WTC11 (cell line): ENCODE data around the gene SYNGR3. TPM values are rescaled to one million over a fixed set of nuclear protein-coding genes. Genes with fewer than 3 reads are reported as not detected.

Experiments
- ATAC-seq: fragments of 200-7000 bp; cut with Tn5 transposase; 2 replicates; pipeline ENCODE4 v1.10.0; 2021; ENCODE audit warnings: mild to moderate bottlenecking, moderate library complexity
- CTCF ChIA-PET: fragments of 300-600 bp; sonication (Branson Sonifier 250); formaldehyde crosslinking; loops from one replicate; lab custom pipeline; 2021; ENCODE audit warnings: antibody characterized with exemption; lab: Charles Lee
- POLR2A ChIA-PET: fragments of 350-600 bp; sonication (Branson Sonifier 250); formaldehyde crosslinking; loops from one replicate; lab custom pipeline; 2021; ENCODE audit warnings: antibody characterized with exemption; lab: Charles Lee
- DNase-seq: peaks from one replicate; pipeline ENCODE4 v3.0.0; 2021; ENCODE audit warnings: low spot score
- H3K27ac Mint-ChIP-seq: 2 replicates; pipeline ENCODE4 v1.8.0; 2021; ENCODE audit warnings: mixed read lengths
- H3K27me3 Mint-ChIP-seq: 2 replicates; pipeline ENCODE4 v1.8.0; 2021; ENCODE audit warnings: low read depth, mild to moderate bottlenecking, moderate library complexity, mixed read lengths
- H3K36me3 Mint-ChIP-seq: 2 replicates; pipeline ENCODE4 v1.8.0; 2021; ENCODE audit warnings: mixed read lengths
- H3K4me1 Mint-ChIP-seq: 2 replicates; pipeline ENCODE4 v1.8.0; 2022; ENCODE audit warnings: mixed read lengths
- H3K4me3 Mint-ChIP-seq: 2 replicates; pipeline ENCODE4 v1.8.0; 2021; ENCODE audit warnings: mild to moderate bottlenecking, moderate library complexity, mixed read lengths
- H3K9me3 Mint-ChIP-seq: 2 replicates; pipeline ENCODE4 v1.8.0; 2021; ENCODE audit warnings: mixed read lengths
- ATF6 ChIP-seq: sonication (generic); formaldehyde crosslinking; IDR thresholded peaks from 2 replicates; pipeline ENCODE4 v1.8.1; 2023; ENCODE audit warnings: mild to moderate bottlenecking, missing genetic modification reagents
- CTCF ChIP-seq: fragments of 200-600 bp; IDR thresholded peaks from 2 replicates; pipeline ENCODE4 v1.8.0; 2022; ENCODE audit warnings: antibody characterized with exemption
- E2F4 ChIP-seq: sonication (generic); formaldehyde crosslinking; IDR thresholded peaks from 2 replicates; pipeline ENCODE4 v1.8.1; 2022; ENCODE audit warnings: low read depth, mild to moderate bottlenecking, moderate library complexity, missing genetic modification reagents, borderline replicate concordance
- FOXP4 ChIP-seq: sonication (generic); formaldehyde crosslinking; IDR thresholded peaks from 2 replicates; pipeline ENCODE4 v1.8.0; 2022; ENCODE audit warnings: mild to moderate bottlenecking, missing genetic modification reagents
- GABPB1 ChIP-seq: sonication (generic); formaldehyde crosslinking; IDR thresholded peaks from 2 replicates; pipeline ENCODE4 v1.8.1; 2023; ENCODE audit warnings: mild to moderate bottlenecking, missing genetic modification reagents
- HMGXB4 ChIP-seq: sonication (generic); formaldehyde crosslinking; IDR thresholded peaks from 2 replicates; pipeline ENCODE4 v1.8.1; 2023; ENCODE audit warnings: mild to moderate bottlenecking, moderate library complexity, missing genetic modification reagents
- KAT7 ChIP-seq: sonication (generic); formaldehyde crosslinking; IDR thresholded peaks from 2 replicates; pipeline ENCODE4 v1.8.1; 2023; ENCODE audit warnings: missing genetic modification reagents, mild to moderate bottlenecking, borderline replicate concordance
- PRDM15 ChIP-seq: sonication (generic); formaldehyde crosslinking; IDR thresholded peaks from 2 replicates; pipeline ENCODE4 v1.8.0; 2022; ENCODE audit warnings: missing genetic modification reagents
- SP1 ChIP-seq: sonication (generic); formaldehyde crosslinking; conservative IDR thresholded peaks from 2 replicates; pipeline ENCODE4 v1.8.1; 2022; ENCODE audit warnings: missing genetic modification reagents
- TEAD4 ChIP-seq: sonication (generic); formaldehyde crosslinking; IDR thresholded peaks from 2 replicates; pipeline ENCODE4 v1.8.0; 2022; ENCODE audit warnings: mild to moderate bottlenecking, missing genetic modification reagents
- ZNF219 ChIP-seq: sonication (generic); formaldehyde crosslinking; IDR thresholded peaks from 2 replicates; pipeline ENCODE4 v1.8.0; 2023; ENCODE audit warnings: missing genetic modification reagents, mild to moderate bottlenecking, borderline replicate concordance
- ZNF423 ChIP-seq: fragments of 250-450 bp; sonication (Bioruptor Pico); IDR thresholded peaks from 2 replicates; pipeline ENCODE4 v2.1.2; 2022; ENCODE audit warnings: mild to moderate bottlenecking, moderate library complexity
- total RNA-seq: library from RNA; stranded (reverse); gene quantifications from 3 replicates; pipeline ENCODE4 v1.2.3, GENCODE V29; 2021

The SYNGR3 gene
- total RNA-seq, 1 experiment from 2014 or later: 41.5 TPM

GRCh38 chr16:2016407-2016922 lies 26.7 kb downstream of the SYNGR3 start:
- peaks cover 53% of the 10 kb centered on the region for H3K27me3 Mint-ChIP-seq
- H3K27ac Mint-ChIP-seq: no peak overlapping the region
- CTCF ChIA-PET: interaction anchor here (0.5 to 6.5 kb wide), 37 partner anchors 9 to 1828 kb away, joined by 3 to 82 read pairs (median 4); partner anchors contain the start of genes NOXO1, NTHL1, PKD1 and TBL3
- peaks cover 2% of the 10 kb centered on the region; the same call in 1 of the 2 replicates for H3K4me1 Mint-ChIP-seq
- no peaks in the 10 kb centered on the region for H3K9me3 Mint-ChIP-seq
- TF ChIP-seq GABPB1 (CRISPR knock-in tag) (peak; percentile 15; the same call in 1 of the 2 replicates), E2F4 (CRISPR knock-in tag) (no peak), CTCF (peak; percentile 60; the same call in 1 of the 2 replicates), ZNF423 (CRISPR knock-in tag) (peak; percentile 76)
- no peaks in the 10 kb centered on the region for H3K36me3 Mint-ChIP-seq
- no peak overlapping the region for H3K4me3 Mint-ChIP-seq
- DNase-seq: peak; percentile 66
- ATAC-seq: peak; percentile 17
- POLR2A ChIA-PET: interaction anchor here (1.1 kb wide), 1 partner anchor 108 kb away, joined by 3 read pairs; no protein-coding TSS in a partner anchor

- 0 out of 2 replicates have a peak, but pooled peaks have one; percentile 2 for TF ChIP-seq HMGXB4
- TF ChIP-seq SP1: no peak; the same call in none of the 2 replicates
- no peak for TF ChIP-seq ZNF219 (CRISPR knock-in tag)
- no peak for TF ChIP-seq TEAD4 (CRISPR knock-in tag)
- TF ChIP-seq KAT7 (CRISPR knock-in tag): 0 out of 2 replicates have a peak, but pooled peaks have one; percentile 33
- no peak for TF ChIP-seq PRDM15 (CRISPR knock-in tag)
- 0 out of 2 replicates have a peak, but pooled peaks have one; percentile 12 for TF ChIP-seq FOXP4 (CRISPR knock-in tag)
- TF ChIP-seq ATF6 (CRISPR knock-in tag): no peak
- H3K27ac Mint-ChIP-seq: no peak within 1 kb of the TSS
- H3K36me3 Mint-ChIP-seq: no peaks in the 10 kb centered on the region
- peak; percentile 25 for ATAC-seq
- POLR2A ChIA-PET: no interaction called here
- H3K9me3 Mint-ChIP-seq: no peaks in the 10 kb centered on the region
- H3K4me1 Mint-ChIP-seq: peaks cover 10% of the 10 kb centered on the region
- H3K4me3 Mint-ChIP-seq: peak within 1 kb of the TSS; percentile 72
- CTCF ChIA-PET: interaction anchor here (0.9 to 3.4 kb wide), 9 partner anchors 13 to 639 kb away, joined by 3 to 40 read pairs (median 6); partner anchors contain the start of genes NTHL1 and TSC2
- peaks cover 69% of the 10 kb centered on the region for H3K27me3 Mint-ChIP-seq
- peak; percentile 70 for DNase-seq
Measured at GRCh38 chr16:2019518-2019920, 29.7 kb downstream of the SYNGR3 start, which contains the start of gene NPW. NPW (plus strand) TSS chr16:2019785.
